ENCODE measurements around the gene FAM120A. TPM values are rescaled to one million over a fixed set of nuclear protein-coding genes. Genes with fewer than 3 reads are reported as not detected.

FAM120A gene
- total RNA-seq, 4 donors from 2014 or later, result 81.7 to 125 (median 90.1) TPM

GRCh38 chr9:93532141-93532540, 80.7 kb downstream of the FAM120A start:
- 66% methylated on average over 8 of the region's 8 CpGs for WGBS
- peaks cover 29 to 88% (median 50%) of the 10 kb centered on the region in 4 donors for H3K36me3 ChIP-seq

GRCh38 chr9:93533863-93534262, 82.4 kb downstream of the FAM120A start:
- intact Hi-C loops (cut with DNase I), result no loop called here
- WGBS, result 92% methylated on average over 8 of the region's 8 CpGs
- TF ChIP-seq POLR2A (IDR thresholded peaks at IDR 0.05; ENCODE audit: low read depth) (no peak), EP300 (IDR thresholded peaks at IDR 0.05) (no peak), POLR2AphosphoS5 (IDR thresholded peaks at IDR 0.05) (no peak), CTCF (IDR thresholded peaks at IDR 0.05) (no peak)
- no peak overlapping the region for H3K4me3 ChIP-seq
- no peaks in the 10 kb centered on the region for H3K9me3 ChIP-seq
- DNase-seq (ENCODE audit: extremely low spot score), result no peak
- peaks cover 22 to 82% (median 40%) of the 10 kb centered on the region in 4 donors for H3K36me3 ChIP-seq
- no peak overlapping the region for H3K27ac ChIP-seq (replicated peaks in 1 of 4)
- H3K4me1 ChIP-seq, result peaks cover 0 to 5% (median 1%) of the 10 kb centered on the region in 4 donors
- no peaks in the 10 kb centered on the region for H3K27me3 ChIP-seq

More at GRCh38 chr9:93532141-93532540, 80.7 kb downstream of the FAM120A start:
- H3K27me3 ChIP-seq, result no peaks in the 10 kb centered on the region
- H3K4me3 ChIP-seq, result no peak overlapping the region
- H3K4me1 ChIP-seq, result peaks cover 0 to 5% (median 1%) of the 10 kb centered on the region in 4 donors
- TF ChIP-seq POLR2AphosphoS5 (IDR thresholded peaks at IDR 0.05), result no peak
- no peak for TF ChIP-seq EP300 (IDR thresholded peaks at IDR 0.05)
- no peak for TF ChIP-seq CTCF (IDR thresholded peaks at IDR 0.05)
- no peak for TF ChIP-seq POLR2A (IDR thresholded peaks at IDR 0.05; ENCODE audit: low read depth)
- no peaks in the 10 kb centered on the region for H3K9me3 ChIP-seq
- DNase-seq (ENCODE audit: extremely low spot score), result no peak
- intact Hi-C loops (cut with DNase I), result no loop called here
- no peak overlapping the region for H3K27ac ChIP-seq (replicated peaks in 1 of 4)

- Histone ChIP-seq H3K27me3 (no peaks in the 10 kb centered on the region), H3K9me3 (no peaks in the 10 kb centered on the region), H3K36me3 (peaks cover 15 to 73% (median 34%) of the 10 kb centered on the region in 4 donors), H3K27ac (replicated peaks in 1 of 4) (no peak overlapping the region), H3K4me1 (peaks cover 3 to 11% (median 6%) of the 10 kb centered on the region in 4 donors), H3K4me3 (no peak overlapping the region)
- intact Hi-C loops (cut with DNase I), result no loop called here
- TF ChIP-seq POLR2A (IDR thresholded peaks at IDR 0.05; ENCODE audit: low read depth), result no peak
- no peak for DNase-seq (ENCODE audit: extremely low spot score)
- 97% methylated on average over 4 of the region's 4 CpGs for WGBS
Observed at GRCh38 chr9:93536167-93536566, 84.7 kb downstream of the FAM120A start.

- peaks cover 15 to 70% (median 34%) of the 10 kb centered on the region in 4 donors for H3K36me3 ChIP-seq
- intact Hi-C loops (cut with DNase I), result no loop called here
Observed at GRCh38 chr9:93536874-93537273, 85.4 kb downstream of the FAM120A start.

GRCh38 chr9:93540305-93540704, 88.8 kb downstream of the FAM120A start:
- Histone ChIP-seq H3K27ac (replicated peaks in 1 of 4) (no peak overlapping the region), H3K27me3 (no peaks in the 10 kb centered on the region), H3K4me1 (peaks cover 4 to 25% (median 20%) of the 10 kb centered on the region in 4 donors), H3K4me3 (no peak overlapping the region), H3K9me3 (no peaks in the 10 kb centered on the region), H3K36me3 (peaks cover 21 to 62% (median 27%) of the 10 kb centered on the region in 4 donors)
- intact Hi-C loops (cut with DNase I), result no loop called here
- TF ChIP-seq EP300 (IDR thresholded peaks at IDR 0.05) (no peak), POLR2AphosphoS5 (IDR thresholded peaks at IDR 0.05) (no peak), CTCF (IDR thresholded peaks at IDR 0.05) (no peak), POLR2A (IDR thresholded peaks at IDR 0.05; ENCODE audit: low read depth) (no peak)
- DNase-seq (ENCODE audit: extremely low spot score), result no peak
- 84% methylated on average over 8 of the region's 8 CpGs for WGBS

More at GRCh38 chr9:93536874-93537273, 85.4 kb downstream of the FAM120A start:
- H3K27ac ChIP-seq (replicated peaks in 1 of 4), result no peak overlapping the region
- no peaks in the 10 kb centered on the region for H3K9me3 ChIP-seq
- DNase-seq (ENCODE audit: extremely low spot score), result no peak
- peaks cover 4 to 18% (median 13%) of the 10 kb centered on the region in 4 donors for H3K4me1 ChIP-seq
- WGBS, result 90% methylated on average over 9 of the region's 9 CpGs
- H3K4me3 ChIP-seq, result no peak overlapping the region
- no peaks in the 10 kb centered on the region for H3K27me3 ChIP-seq
- no peak for TF ChIP-seq POLR2AphosphoS5 (IDR thresholded peaks at IDR 0.05)
- no peak for TF ChIP-seq POLR2A (IDR thresholded peaks at IDR 0.05; ENCODE audit: low read depth)
- no peak for TF ChIP-seq EP300 (IDR thresholded peaks at IDR 0.05)
- no peak for TF ChIP-seq CTCF (IDR thresholded peaks at IDR 0.05)

Data from esophagus muscularis mucosa (tissue), 4 donors.